Measurements from ENCODE around the gene NABP2.

The NABP2 gene

GRCh38 chr12:56213878-56214277 is 10.3 kb upstream of the NABP2 start:
- no peak for DNase-seq (ENCODE audit: low read depth)

DNA sequence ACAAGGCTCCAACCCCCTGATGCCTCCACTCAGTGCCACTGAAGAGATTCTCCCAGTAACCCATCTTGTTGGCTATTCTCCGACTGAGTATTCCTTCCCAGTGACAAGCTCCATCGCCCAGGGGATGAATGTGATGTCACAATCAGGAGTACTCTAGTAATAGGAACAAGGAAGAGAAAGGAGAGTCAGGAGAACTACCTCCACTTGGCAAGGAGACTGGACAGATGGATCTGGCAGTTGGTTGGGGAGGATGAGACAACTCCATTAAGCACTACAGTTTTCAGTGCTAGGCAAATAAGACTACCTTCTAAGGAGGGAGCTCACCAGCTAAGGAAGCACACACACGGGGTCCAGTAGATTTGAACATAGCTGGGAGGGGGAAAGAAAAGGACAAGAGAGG is 7.7 kb upstream of the NABP2 start:
- DNase-seq (ENCODE audit: low read depth) = no peak

DNA sequence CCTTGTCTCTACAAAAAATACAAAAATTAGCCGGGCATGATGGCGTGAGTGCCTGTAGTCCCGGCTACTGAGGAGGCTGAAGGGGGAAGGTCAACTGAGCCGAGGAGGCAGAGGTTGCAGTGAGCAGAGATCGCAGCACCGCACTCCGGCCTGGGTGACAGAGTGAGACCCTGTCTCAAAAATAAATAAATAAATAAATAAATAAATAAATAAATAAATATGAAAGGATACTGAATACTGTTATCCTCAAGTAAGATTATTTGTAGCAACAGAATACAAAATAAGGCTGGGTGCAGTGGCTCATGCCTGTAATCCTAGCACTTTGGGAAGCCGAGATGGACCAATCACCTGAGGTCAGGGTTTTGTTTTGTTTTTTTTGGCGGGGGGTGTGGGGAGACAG is 4.3 kb upstream of the NABP2 start:
- DNase-seq (ENCODE audit: low read depth) = no peak

- DNase-seq (ENCODE audit: low read depth) = no peak
Measured at GRCh38 chr12:56220611-56221231, 3.4 kb upstream of the NABP2 start.

DNA sequence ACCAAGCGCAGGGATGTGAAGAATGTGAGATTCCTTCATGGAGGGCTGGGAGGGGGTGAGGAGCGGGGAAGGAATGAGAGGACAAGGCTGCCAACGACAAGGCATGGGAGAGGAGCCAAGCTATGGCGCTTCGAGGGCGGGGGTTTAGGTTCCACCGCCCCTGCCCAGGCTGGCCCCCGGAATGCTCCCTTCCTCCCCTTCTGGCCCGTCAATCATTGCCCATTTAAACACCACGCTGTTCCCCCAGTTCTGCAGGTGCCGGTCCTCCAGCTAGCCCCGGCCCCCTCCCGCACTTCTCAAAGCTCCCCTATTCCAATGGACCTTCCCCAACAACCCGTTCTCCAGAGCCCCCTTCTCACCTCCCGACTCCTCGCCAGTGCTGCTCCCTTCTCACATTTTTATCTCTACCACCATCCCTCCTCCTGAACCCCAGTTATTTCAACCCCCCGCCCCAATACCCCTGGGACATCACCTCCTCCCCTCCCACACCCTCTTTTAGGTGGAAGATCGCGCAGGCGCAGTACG is 2.8 kb upstream of the NABP2 start:
- DNase-seq (ENCODE audit: low read depth) = no peak

GRCh38 chr12:56221757-56222530 is 2.2 kb upstream of the NABP2 start, which contains the start of gene RNF41:
Gene RNF41, minus strand, starts transcription at chr12:56221922. Its CDS starts 7,875 bp downstream, at chr12:56214047.
- DNase-seq (ENCODE audit: low read depth) = peak; percentile 89

- no peak for DNase-seq (ENCODE audit: low read depth)
Measured at GRCh38 chr12:56222531-56222895, 1.6 kb upstream of the NABP2 start.

GRCh38 chr12:56223571-56224101 is 506 bp upstream of the NABP2 start:
- DNase-seq (ENCODE audit: low read depth) = no peak

DNA sequence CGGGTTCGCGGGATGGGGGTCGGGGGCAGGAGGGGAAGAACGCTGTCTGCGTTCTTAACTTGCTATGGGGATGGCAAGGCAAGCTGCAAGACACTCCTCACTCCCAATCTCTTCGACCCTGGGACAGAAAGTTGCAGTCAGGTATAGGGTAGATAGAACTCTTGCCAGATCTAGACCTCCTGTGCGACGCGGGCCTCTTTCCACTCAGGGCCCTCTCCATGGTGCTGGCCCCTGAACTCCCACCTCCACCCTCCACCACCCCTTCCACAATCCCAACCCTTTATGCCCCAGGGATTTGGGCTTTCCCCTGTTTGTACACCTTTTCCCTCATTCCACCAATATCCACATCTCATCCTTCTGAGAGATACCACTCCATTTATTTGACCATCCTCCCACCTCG is 812 bp downstream of the NABP2 start:
- DNase-seq (ENCODE audit: low read depth) = no peak

DNA sequence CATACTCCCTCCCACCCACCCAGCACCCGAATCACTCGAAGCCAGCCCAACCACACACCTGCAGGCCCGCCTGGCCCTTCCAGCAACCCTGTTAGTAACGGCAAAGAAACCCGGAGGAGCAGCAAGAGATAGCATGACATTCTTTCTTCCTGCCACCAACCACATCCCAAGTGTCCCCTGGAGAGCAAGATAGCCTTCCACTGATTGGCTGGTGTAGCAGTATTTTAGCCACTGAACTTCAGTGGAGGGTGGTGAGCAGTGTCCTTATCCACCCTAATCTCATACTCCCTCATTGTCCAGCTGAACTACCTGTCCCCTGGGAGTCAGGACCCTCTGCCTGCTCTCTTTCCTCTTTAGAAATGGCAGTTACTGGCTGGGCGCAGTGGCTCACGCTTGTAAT is 4.9 kb downstream of the NABP2 start:
- DNase-seq (ENCODE audit: low read depth) = no peak

DNA sequence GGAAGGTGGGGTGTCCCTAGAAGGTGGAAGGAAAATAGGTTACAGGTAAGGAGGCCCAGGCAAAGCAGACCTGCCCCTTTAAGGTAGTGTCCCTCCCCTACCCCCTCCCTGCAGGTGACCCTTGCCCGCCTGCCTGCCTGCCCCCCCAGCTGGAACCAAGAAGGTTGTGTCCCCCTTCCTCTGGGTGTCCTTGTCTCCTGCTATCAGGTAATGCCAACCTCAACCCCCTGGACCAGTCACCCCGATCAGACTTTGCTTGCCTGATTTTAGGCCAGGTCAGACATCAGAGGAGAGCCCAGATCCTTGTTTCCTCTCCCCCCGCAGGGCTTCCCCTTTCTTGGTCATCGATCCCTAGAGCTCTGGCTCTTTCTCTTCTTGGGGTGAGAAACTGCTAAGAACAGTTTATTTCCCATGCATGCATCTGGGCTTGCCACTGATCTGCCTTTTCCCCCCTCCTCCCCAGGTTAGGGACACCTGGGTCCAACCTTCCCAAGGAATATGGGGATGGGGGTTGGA is 5.8 kb downstream of the NABP2 start, which contains the start of gene SLC39A5:
Gene SLC39A5 (plus strand): TSS at position 136 of the 516 bp plus-strand sequence. CDS start 1,224 bp downstream, outside the sequence.
- no peak for DNase-seq (ENCODE audit: low read depth)

DNA sequence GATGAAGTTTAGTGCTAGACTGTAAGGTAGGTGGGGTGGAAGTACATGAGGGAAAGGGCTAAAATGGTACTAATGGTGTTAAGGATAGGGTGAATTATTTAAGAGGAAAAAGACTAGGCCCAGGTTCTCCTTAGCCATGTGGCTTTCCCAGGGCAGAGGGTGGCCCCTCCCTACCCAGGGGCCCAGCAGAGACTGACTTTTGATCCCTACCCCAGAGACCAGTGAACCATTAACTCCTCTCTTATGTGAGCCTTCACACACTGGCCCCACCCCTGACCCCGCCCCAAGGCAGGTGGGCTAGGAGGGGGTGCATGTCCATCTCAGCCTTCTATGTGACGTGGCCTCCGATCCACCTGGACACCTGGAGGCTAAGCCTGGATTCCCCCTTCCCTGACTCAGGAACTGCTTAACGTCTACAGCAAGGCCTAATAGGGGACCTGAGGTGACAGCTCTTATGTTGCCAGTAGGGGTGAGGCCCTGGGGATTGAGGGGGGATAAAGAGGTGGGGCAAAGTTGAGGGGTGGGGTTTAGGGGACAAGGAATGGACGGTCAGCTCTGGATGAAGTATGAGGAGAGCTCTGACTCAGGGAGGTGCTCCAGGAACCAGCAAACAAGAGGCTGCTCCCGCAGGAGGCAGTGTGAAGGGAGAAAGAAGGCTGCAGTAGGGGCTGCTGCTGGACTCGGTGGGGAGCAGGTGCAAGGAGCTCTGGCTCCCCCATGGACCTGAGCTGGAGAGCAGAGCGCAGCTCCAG is 6.5 kb downstream of the NABP2 start:
- no peak for DNase-seq (ENCODE audit: low read depth)

GRCh38 chr12:56231184-56231582 is 7.0 kb downstream of the NABP2 start:
- no peak for DNase-seq (ENCODE audit: low read depth)

GRCh38 chr12:56234746-56235436 is 10.7 kb downstream of the NABP2 start:
- no peak for DNase-seq (ENCODE audit: low read depth)

DNA sequence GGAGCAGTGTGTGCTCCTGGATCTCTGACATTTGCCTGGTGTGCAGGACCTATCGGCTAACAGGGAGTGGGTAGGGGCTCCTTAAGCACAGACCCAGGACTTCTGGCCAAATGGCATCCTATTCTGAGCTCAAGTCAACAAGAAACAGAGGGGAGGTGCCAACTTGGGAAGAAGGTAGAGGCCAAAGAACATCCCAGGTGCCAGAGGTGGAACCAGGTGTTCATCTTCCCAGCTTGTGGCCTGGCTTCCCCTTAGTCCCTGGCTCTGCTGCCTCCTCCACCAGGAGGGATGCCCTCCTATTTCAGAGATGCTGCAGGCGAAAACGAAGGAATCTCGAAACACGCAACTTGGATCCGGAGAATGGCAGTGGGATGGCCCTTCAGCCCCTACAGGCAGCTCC is 11.9 kb downstream of the NABP2 start:
- DNase-seq (ENCODE audit: low read depth) = no peak

DNA sequence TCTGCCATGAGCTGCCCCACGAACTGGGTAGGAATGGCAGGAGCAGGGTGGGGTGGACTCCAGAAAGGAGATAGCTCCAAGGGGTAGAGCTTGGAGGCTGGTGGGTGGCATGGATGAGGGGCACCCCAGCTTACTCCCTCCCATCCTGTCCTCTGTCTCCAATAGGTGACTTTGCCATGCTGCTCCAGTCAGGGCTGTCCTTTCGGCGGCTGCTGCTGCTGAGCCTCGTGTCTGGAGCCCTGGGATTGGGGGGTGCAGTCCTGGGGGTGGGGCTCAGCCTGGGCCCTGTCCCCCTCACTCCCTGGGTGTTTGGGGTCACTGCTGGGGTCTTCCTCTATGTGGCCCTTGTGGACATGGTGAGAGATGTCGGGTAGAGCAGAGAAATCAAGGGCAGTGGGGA is 12.8 kb downstream of the NABP2 start:
- DNase-seq (ENCODE audit: low read depth) = no peak

GRCh38 chr12:56237552-56237951 is 13.4 kb downstream of the NABP2 start:
- DNase-seq (ENCODE audit: low read depth) = no peak

DNA sequence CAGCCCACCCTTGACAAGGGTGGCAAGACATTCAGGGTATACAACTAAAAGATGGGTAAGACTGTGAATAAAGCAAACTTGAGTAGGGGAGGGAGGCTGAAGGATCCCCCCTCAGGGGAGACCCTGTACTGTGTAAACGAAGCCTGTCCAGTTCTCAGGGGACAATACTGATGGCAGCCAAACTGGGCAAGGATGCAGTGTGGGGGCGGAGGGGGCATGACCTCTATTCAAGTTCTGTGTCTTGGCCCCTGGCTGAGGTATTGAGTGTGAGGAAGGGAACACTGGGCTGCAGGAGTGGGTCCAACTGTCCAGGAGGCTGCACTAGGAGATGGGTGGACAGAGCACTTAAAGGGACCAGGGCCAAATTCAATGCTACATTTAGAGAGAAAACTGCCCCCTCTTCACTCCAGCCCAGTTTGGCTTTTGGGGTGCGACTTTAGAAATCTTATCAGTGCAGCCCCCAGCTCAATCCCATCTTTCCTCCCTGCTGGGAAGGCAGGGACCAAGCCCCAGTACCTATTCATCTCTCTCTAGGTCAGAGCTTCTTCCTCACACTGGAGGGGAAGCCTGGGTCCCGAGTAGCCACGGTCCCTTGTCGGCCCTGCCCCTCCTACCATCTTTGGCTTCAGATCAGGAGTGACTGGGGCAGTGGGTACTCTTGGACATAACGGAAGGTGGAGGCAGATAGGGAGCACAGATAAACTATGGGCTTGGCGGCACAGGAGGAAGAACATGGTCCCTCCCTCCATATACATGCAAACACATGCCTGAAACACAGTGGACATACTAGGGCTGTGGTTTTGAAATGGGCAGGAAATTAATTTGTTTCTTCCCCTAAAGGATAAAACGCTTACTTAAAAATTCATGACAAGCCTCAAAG is 17.5 kb downstream of the NABP2 start:
- DNase-seq (ENCODE audit: low read depth) = no peak

GRCh38 chr12:56242986-56243385 is 18.8 kb downstream of the NABP2 start:
- DNase-seq (ENCODE audit: low read depth) = no peak

DNA sequence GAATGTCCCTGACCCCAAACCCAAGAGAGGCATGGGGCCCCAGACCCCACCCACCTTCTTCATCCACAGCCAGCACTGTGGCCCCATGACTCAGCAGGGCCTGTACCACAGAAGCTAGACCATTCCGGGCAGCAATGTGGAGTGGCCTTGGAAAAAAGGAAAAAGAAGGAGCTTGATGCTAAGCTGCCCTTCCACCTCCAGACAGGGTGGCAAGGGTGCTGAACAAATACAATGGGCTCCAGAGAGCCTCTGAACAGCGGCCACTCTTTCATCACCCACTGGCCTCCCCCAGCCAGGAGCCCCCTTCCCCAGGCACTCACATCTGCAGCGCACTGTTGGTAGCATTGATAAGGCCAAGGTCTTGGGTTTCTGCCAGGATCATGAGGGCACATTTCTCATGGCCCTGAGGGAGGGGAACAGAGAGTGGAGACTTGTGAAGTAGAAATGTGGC is 19.6 kb downstream of the NABP2 start:
- DNase-seq (ENCODE audit: low read depth) = no peak

Data from activated T-cell treated with anti-CD3 and anti-CD28 coated beads for 24 hours (primary cell).